Measurements from ENCODE around the gene AOAH.

- TF ChIP-seq CTCF (conservative IDR thresholded peaks at IDR 0.05; ENCODE audit: low read length), result no peak
- no peak for TF ChIP-seq EZH2phosphoT487 (IDR thresholded peaks at IDR 0.05; ENCODE audit: borderline replicate concordance)
Observed at GRCh38 chr7:36573066-36573465, 151.2 kb downstream of the AOAH start.

Measured in Loucy (cell line).